MM.1S (cell line): ENCODE data around the gene TDRD6.

Experiments used
- EZH2phosphoT487 ChIP-seq: fragments of 300-600 bp; sonication (generic); IDR thresholded peaks from 2 replicates; pipeline ENCODE4 v1.6.1; 2018; ENCODE audit warnings: antibody characterized with exemption, low read length
- TF ChIP-seq, protein P1 (sequence below): fragments of 300-600 bp; sonication (generic); IDR thresholded peaks from 2 replicates; pipeline ENCODE4 v1.5.1; 2016; ENCODE audit warnings: antibody characterized with exemption, low read length, mixed read lengths

GRCh38 chr6:46688117-46688965 is 656 bp downstream of the TDRD6 start:
- no peak for TF ChIP-seq EZH2phosphoT487
- TF ChIP-seq, protein P1, sequence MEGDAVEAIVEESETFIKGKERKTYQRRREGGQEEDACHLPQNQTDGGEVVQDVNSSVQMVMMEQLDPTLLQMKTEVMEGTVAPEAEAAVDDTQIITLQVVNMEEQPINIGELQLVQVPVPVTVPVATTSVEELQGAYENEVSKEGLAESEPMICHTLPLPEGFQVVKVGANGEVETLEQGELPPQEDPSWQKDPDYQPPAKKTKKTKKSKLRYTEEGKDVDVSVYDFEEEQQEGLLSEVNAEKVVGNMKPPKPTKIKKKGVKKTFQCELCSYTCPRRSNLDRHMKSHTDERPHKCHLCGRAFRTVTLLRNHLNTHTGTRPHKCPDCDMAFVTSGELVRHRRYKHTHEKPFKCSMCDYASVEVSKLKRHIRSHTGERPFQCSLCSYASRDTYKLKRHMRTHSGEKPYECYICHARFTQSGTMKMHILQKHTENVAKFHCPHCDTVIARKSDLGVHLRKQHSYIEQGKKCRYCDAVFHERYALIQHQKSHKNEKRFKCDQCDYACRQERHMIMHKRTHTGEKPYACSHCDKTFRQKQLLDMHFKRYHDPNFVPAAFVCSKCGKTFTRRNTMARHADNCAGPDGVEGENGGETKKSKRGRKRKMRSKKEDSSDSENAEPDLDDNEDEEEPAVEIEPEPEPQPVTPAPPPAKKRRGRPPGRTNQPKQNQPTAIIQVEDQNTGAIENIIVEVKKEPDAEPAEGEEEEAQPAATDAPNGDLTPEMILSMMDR = no peak
